A549 (cell line): Measurements from ENCODE around the gene TSR3. TPM values are rescaled to one million over a fixed set of nuclear protein-coding genes. Genes with fewer than 3 reads are reported as not detected.

Experiments used
- ATAC-seq, 2 experiments: fragments of 200-7000 bp in 1 of 2; fragments of >200 bp in 1 of 2; cut with Nextera tagmentation in 1 of 2; cut with Tn5 transposase in 1 of 2; 3 replicates each; pipeline versions ENCODE4 v1.8.0 to v1.9.1; 2018 to 2020; ENCODE audit warnings: mild to moderate bottlenecking in 1 of 2, moderate library complexity in 1 of 2
- CTCF ChIA-PET: fragments of 300-600 bp; sonication (Branson Sonifier 250); formaldehyde crosslinking; extraction: SDS; loops from one replicate; lab custom pipeline; 2021; ENCODE audit warnings: antibody characterized with exemption, inconsistent platforms; lab: Yijun Ruan, JAX
- POLR2A ChIA-PET: fragments of 350-600 bp; formaldehyde crosslinking; extraction: SDS; loops from one replicate; lab custom pipeline; 2021; ENCODE audit warnings: antibody characterized with exemption, inconsistent platforms; lab: Yijun Ruan, JAX
- DNase-seq, 2 experiments: peaks; one replicate each; pipeline versions ENCODE4 v3.0.0 to v3.0.0-alpha.2; 2011 to 2016; ENCODE audit warnings: low read depth in 1 of 2, low spot score in 1 of 2
- FAIRE-seq: peaks from 2 replicates; lab custom pipeline; 2011; peaks lifted over from hg19 to GRCh38; lab: Jason Lieb, UNC
- H3K27ac ChIP-seq, 2 experiments: fragments of >200 bp; sonication (Bioruptor Twin); formaldehyde crosslinking; 3 replicates each; pipeline ENCODE4 v1.5.1; 2016 to 2017
- H3K4me1 ChIP-seq: fragments of >200 bp; sonication (Bioruptor Twin); formaldehyde crosslinking; 3 replicates; pipeline ENCODE4 v1.6.1; 2016
- H3K4me2 ChIP-seq: fragments of >200 bp; sonication (Bioruptor Twin); formaldehyde crosslinking; 3 replicates; pipeline ENCODE4 v1.6.1; 2016
- H3K4me3 ChIP-seq: fragments of >200 bp; sonication (Bioruptor Twin); formaldehyde crosslinking; 3 replicates; pipeline ENCODE4 v1.5.1; 2016
- H3K9me3 ChIP-seq: fragments of >200 bp; sonication (Bioruptor Twin); formaldehyde crosslinking; 3 replicates; pipeline ENCODE4 v1.6.1; 2016
- CBX2 ChIP-seq: fragments of 200-600 bp; sonication (generic); IDR thresholded peaks from 2 replicates; pipeline ENCODE4 v1.6.1; 2016; ENCODE audit warnings: low read depth, mild to moderate bottlenecking, borderline replicate concordance
- FOSL2 ChIP-seq, 2 experiments: fragments of 450-650 bp in 1 of 2; fragments of >200 bp in 1 of 2; sonication (Bioruptor Twin) in 1 of 2; formaldehyde crosslinking; IDR thresholded peaks; 2 replicates each; pipeline versions ENCODE4 v1.5.0 to v1.6.1; 2016 to 2020; ENCODE audit warnings: mild to moderate bottlenecking in 1 of 2, moderate library complexity in 1 of 2
- FOXS1 ChIP-seq: fragments of 250-450 bp; sonication (Bioruptor Pico); IDR thresholded peaks from 2 replicates; pipeline ENCODE4 v1.5.0; 2020; ENCODE audit warnings: mild to moderate bottlenecking, moderate library complexity
- HDAC2 ChIP-seq: fragments of 200-600 bp; sonication (generic); IDR thresholded peaks from 2 replicates; pipeline ENCODE4 v1.6.1; 2016
- JUN ChIP-seq, 2 experiments: fragments of >200 bp; sonication (Bioruptor Twin); formaldehyde crosslinking; IDR thresholded peaks; 2 replicates in 1 of 2; 3 replicates in 1 of 2; pipeline ENCODE4 v1.6.1; 2016 to 2017
- KDM1A ChIP-seq: fragments of 200-600 bp; sonication (generic); IDR thresholded peaks from 2 replicates; pipeline ENCODE4 v1.6.1; 2016; ENCODE audit warnings: low read depth, mild to moderate bottlenecking
- MAFK ChIP-seq: fragments of 450-650 bp; IDR thresholded peaks from 2 replicates; pipeline ENCODE4 v1.6.1; 2014; ENCODE audit not compliant: partially characterized antibody
- MYC ChIP-seq: IDR thresholded peaks from 2 replicates; pipeline ENCODE4 v1.6.1; 2012; ENCODE audit warnings: mild to moderate bottlenecking, inconsistent platforms, low read length, improper control_type of control experiment, borderline replicate concordance
- NFE2L2 ChIP-seq: fragments of 150-350 bp; conservative IDR thresholded peaks from 2 replicates; pipeline ENCODE4 v1.6.1; 2014; ENCODE audit warnings: low read length
- POLR2A ChIP-seq: IDR thresholded peaks from 2 replicates; pipeline ENCODE4 v1.6.1; 2012; ENCODE audit warnings: mild to moderate bottlenecking, low read length
- RARB ChIP-seq: fragments of 250-450 bp; sonication (Bioruptor Pico); IDR thresholded peaks from 2 replicates; pipeline ENCODE4 v1.8.0; 2021; ENCODE audit warnings: mild to moderate bottlenecking, moderate library complexity
- RFX5 ChIP-seq: fragments of 450-650 bp; IDR thresholded peaks from 2 replicates; pipeline ENCODE4 v1.7.1; 2014; ENCODE audit warnings: antibody characterized with exemption, mild to moderate bottlenecking, moderate library complexity
- SMC3 ChIP-seq: fragments of >200 bp; sonication (Bioruptor Twin); formaldehyde crosslinking; IDR thresholded peaks from 3 replicates; pipeline ENCODE4 v1.6.1; 2018; ENCODE audit warnings: inconsistent platforms
- TFCP2L1 ChIP-seq: fragments of 250-450 bp; sonication (Bioruptor Pico); IDR thresholded peaks from 2 replicates; pipeline ENCODE4 v1.5.0; 2021; ENCODE audit warnings: mild to moderate bottlenecking
- ZSCAN20 ChIP-seq: fragments of 250-450 bp; sonication (Bioruptor Pico); IDR thresholded peaks from 2 replicates; pipeline ENCODE4 v1.8.0; 2022; ENCODE audit warnings: mild to moderate bottlenecking, moderate library complexity
- WGBS: methylation state at CpG from one replicate; pipeline ENCODE4 v1.1.6; 2017; ENCODE audit errors: missing lambda C conversion rate; 5-methylcytosine and 5-hydroxymethylcytosine counted together
- polyA plus RNA-seq, 4 experiments: library from polyadenylated mRNA; depleted of rRNA in 3 of 4; stranded (reverse); fragments of >200 nt; fragmentation: RNase III in 1 of 4; extraction: RNeasy Plus Mini Kit Qiagen cat#74134 plus additional on column Dnase treatment in 1 of 4; gene quantifications; 2 replicates in 3 of 4; 3 replicates in 1 of 4; pipeline ENCODE4 v1.2.3, GENCODE V29; 2011 to 2017
- TF ChIP-seq, protein P1 (sequence below): fragments of 150-350 bp; IDR thresholded peaks from 2 replicates; pipeline ENCODE4 v1.6.1; 2014; ENCODE audit warnings: low read depth, mild to moderate bottlenecking, low read length
- TF ChIP-seq, protein P2 (sequence below): IDR thresholded peaks from 2 replicates; pipeline ENCODE4 v1.6.1; 2012
- TF ChIP-seq, protein P3 (sequence below): IDR thresholded peaks from 2 replicates; pipeline ENCODE4 v1.6.1; 2012
- TF ChIP-seq, protein P4 (sequence below): fragments of 200-600 bp; sonication (generic); IDR thresholded peaks from 2 replicates; pipeline ENCODE4 v1.6.1; 2016; ENCODE audit warnings: antibody characterized with exemption, mild to moderate bottlenecking, moderate library complexity
- TF ChIP-seq, protein P5 (sequence below): fragments of >200 bp; sonication (Bioruptor Twin); formaldehyde crosslinking; IDR thresholded peaks from 3 replicates; pipeline ENCODE4 v1.5.1; 2016
- TF ChIP-seq, protein P6 (sequence below): fragments of >200 bp; sonication (Bioruptor Twin); formaldehyde crosslinking; IDR thresholded peaks from 2 replicates; pipeline ENCODE4 v1.6.1; 2016

The TSR3 gene
- polyA plus RNA-seq, 2 of the 4 experiments (the other 2 are of a cell fraction): 32.6 to 52.3 TPM

DNA sequence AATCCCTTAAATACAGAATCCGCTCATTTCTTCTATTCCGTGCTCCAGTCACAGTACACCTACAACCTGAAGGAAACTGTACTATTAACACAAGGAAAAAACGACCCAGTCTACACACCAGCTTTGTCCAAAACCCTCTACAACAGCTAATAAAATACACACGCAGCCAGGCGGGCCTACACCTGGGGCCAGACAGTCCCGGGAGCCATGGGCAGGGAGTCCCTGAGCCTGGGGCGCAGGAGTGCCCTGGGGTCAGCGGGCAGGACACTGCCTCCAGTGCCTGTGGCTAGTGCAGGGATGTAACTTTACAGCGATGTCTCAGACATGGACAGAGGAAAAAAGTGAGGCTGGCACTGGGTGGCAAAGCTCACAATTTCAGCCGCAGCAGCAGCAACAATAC, 28.5 kb upstream of the TSR3 start:
- FAIRE-seq: no peak
- Histone ChIP-seq H3K4me1 (peaks cover 27% of the 10 kb centered on the region), H3K4me2 (peak overlapping the region; percentile 99), H3K27ac (peak overlapping the region; percentile 93 to 100; a peak in 5 of 6 replicates), H3K9me3 (no peaks in the 10 kb centered on the region), H3K4me3 (peak overlapping the region; percentile 70)
- CTCF ChIA-PET: interaction anchor here (0.7 to 11.4 kb wide), 8 partner anchors 8 to 549 kb away, joined by 3 to 127 read pairs (median 4); no protein-coding TSS in a partner anchor
- no peak for TF ChIP-seq ZSCAN20 (CRISPR knock-in tag)
- no peak for TF ChIP-seq NFE2L2
- no peak for TF ChIP-seq HDAC2
- TF ChIP-seq MYC: no peak
- no peak for TF ChIP-seq SMC3
- TF ChIP-seq, protein P1, sequence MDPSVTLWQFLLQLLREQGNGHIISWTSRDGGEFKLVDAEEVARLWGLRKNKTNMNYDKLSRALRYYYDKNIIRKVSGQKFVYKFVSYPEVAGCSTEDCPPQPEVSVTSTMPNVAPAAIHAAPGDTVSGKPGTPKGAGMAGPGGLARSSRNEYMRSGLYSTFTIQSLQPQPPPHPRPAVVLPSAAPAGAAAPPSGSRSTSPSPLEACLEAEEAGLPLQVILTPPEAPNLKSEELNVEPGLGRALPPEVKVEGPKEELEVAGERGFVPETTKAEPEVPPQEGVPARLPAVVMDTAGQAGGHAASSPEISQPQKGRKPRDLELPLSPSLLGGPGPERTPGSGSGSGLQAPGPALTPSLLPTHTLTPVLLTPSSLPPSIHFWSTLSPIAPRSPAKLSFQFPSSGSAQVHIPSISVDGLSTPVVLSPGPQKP: no peak
- TF ChIP-seq, protein P2, sequence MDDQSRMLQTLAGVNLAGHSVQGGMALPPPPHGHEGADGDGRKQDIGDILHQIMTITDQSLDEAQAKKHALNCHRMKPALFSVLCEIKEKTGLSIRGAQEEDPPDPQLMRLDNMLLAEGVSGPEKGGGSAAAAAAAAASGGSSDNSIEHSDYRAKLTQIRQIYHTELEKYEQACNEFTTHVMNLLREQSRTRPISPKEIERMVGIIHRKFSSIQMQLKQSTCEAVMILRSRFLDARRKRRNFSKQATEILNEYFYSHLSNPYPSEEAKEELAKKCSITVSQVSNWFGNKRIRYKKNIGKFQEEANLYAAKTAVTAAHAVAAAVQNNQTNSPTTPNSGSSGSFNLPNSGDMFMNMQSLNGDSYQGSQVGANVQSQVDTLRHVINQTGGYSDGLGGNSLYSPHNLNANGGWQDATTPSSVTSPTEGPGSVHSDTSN: no peak
- TF ChIP-seq, protein P3, sequence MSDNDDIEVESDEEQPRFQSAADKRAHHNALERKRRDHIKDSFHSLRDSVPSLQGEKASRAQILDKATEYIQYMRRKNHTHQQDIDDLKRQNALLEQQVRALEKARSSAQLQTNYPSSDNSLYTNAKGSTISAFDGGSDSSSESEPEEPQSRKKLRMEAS: no peak
- TF ChIP-seq KDM1A: no peak
- no peak for TF ChIP-seq RFX5
- TF ChIP-seq, protein P4, sequence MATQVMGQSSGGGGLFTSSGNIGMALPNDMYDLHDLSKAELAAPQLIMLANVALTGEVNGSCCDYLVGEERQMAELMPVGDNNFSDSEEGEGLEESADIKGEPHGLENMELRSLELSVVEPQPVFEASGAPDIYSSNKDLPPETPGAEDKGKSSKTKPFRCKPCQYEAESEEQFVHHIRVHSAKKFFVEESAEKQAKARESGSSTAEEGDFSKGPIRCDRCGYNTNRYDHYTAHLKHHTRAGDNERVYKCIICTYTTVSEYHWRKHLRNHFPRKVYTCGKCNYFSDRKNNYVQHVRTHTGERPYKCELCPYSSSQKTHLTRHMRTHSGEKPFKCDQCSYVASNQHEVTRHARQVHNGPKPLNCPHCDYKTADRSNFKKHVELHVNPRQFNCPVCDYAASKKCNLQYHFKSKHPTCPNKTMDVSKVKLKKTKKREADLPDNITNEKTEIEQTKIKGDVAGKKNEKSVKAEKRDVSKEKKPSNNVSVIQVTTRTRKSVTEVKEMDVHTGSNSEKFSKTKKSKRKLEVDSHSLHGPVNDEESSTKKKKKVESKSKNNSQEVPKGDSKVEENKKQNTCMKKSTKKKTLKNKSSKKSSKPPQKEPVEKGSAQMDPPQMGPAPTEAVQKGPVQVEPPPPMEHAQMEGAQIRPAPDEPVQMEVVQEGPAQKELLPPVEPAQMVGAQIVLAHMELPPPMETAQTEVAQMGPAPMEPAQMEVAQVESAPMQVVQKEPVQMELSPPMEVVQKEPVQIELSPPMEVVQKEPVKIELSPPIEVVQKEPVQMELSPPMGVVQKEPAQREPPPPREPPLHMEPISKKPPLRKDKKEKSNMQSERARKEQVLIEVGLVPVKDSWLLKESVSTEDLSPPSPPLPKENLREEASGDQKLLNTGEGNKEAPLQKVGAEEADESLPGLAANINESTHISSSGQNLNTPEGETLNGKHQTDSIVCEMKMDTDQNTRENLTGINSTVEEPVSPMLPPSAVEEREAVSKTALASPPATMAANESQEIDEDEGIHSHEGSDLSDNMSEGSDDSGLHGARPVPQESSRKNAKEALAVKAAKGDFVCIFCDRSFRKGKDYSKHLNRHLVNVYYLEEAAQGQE: no peak
- TF ChIP-seq TFCP2L1 (CRISPR knock-in tag): no peak
- TF ChIP-seq, protein P5, sequence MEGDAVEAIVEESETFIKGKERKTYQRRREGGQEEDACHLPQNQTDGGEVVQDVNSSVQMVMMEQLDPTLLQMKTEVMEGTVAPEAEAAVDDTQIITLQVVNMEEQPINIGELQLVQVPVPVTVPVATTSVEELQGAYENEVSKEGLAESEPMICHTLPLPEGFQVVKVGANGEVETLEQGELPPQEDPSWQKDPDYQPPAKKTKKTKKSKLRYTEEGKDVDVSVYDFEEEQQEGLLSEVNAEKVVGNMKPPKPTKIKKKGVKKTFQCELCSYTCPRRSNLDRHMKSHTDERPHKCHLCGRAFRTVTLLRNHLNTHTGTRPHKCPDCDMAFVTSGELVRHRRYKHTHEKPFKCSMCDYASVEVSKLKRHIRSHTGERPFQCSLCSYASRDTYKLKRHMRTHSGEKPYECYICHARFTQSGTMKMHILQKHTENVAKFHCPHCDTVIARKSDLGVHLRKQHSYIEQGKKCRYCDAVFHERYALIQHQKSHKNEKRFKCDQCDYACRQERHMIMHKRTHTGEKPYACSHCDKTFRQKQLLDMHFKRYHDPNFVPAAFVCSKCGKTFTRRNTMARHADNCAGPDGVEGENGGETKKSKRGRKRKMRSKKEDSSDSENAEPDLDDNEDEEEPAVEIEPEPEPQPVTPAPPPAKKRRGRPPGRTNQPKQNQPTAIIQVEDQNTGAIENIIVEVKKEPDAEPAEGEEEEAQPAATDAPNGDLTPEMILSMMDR: no peak
- no peak for TF ChIP-seq RARB (CRISPR knock-in tag)
- TF ChIP-seq, protein P6, sequence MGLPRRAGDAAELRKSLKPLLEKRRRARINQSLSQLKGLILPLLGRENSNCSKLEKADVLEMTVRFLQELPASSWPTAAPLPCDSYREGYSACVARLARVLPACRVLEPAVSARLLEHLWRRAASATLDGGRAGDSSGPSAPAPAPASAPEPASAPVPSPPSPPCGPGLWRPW: no peak
- DNase-seq: no peak
- ATAC-seq: no peak
- 78% methylated on average over 10 of the region's 10 CpGs for whole genome bisulfite sequencing
- POLR2A ChIA-PET: interaction anchor here (0.6 to 2.5 kb wide), 5 partner anchors 12 to 604 kb away, joined by 3 to 8 read pairs (median 5); partner anchors contain the start of genes GFER and UQCC4

DNA sequence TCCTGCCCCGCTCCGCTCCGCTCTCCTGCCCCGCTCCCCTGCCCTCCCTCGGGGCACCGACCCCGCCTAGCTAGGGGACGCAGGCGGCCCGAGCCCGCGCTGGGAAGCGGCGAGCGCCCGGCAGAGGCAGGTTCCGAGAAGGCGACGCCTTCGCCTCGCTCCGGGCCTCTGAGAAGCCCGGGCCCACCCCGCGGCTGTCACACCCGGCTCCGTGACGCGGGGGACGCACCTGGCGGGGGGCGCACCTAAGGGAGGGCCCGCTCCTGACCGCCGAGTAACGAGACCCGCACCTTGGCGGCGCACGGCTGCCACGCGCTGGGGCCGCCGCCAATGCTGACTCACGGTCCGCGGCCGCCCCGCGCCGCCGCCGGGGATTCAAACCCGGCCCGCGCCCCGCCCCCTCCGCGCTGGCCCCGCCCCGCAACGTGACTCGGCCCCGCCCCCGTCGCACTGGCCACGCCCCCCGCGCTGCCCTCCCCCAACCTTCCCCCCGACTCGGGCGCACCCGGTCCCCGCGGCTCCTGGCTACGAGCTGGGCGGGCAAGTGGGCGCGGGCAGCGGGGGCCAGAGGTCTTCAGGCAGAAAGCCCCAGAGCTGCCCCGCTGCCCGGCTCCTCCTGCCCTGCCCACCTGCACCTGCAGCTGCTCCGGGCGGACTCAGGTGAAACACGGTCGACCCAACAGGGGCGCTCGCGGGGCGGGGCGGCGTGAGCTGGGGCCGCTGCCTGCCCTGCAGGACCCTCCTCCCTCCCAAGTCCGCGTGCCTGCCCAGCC, 27.8 kb upstream of the TSR3 start:
- peak overlapping the region; percentile 70 for H3K4me3 ChIP-seq
- peak; percentile 55 to 62 for ATAC-seq
- ChIA-PET CTCF (interaction anchor here (1.0 to 11.4 kb wide), 8 partner anchors 8 to 550 kb away, joined by 3 to 127 read pairs (median 4); partner anchors contain the start of gene UQCC4), POLR2A (interaction anchor here (1.0 to 2.5 kb wide), 8 partner anchors 10 to 403 kb away, joined by 3 to 10 read pairs (median 5); partner anchors contain the start of genes NUBP2, SPSB3 and UQCC4)
- no peaks in the 10 kb centered on the region for H3K9me3 ChIP-seq
- H3K4me1 ChIP-seq: peaks cover 27% of the 10 kb centered on the region
- H3K4me2 ChIP-seq: peak overlapping the region; percentile 99
- DNase-seq: peak; percentile 43 to 65
- WGBS: 0% methylated on average over 2 of the region's 95 CpGs
- peak overlapping the region; percentile 93 to 100 for H3K27ac ChIP-seq
- no peak for FAIRE-seq
- TF ChIP-seq FOSL2 (IDR thresholded peaks at IDR 0.05): no peak
- peak; percentile 57 for TF ChIP-seq FOSL2 (CRISPR knock-in tag; IDR thresholded peaks at IDR 0.05)
- TF ChIP-seq, protein P4: no peak
- TF ChIP-seq, protein P6: no peak
- no peak for TF ChIP-seq MAFK
- no peak for TF ChIP-seq CBX2
- no peak for TF ChIP-seq FOXS1
- TF ChIP-seq JUN (IDR thresholded peaks at IDR 0.05): peak; percentile 90 to 91
- TF ChIP-seq POLR2A: peak; percentile 88
- TF ChIP-seq, protein P3: peak; percentile 75
